T-helper 17 cell (primary cell): Measurements from ENCODE around the gene AMPD3. TPM values are rescaled to one million over a fixed set of nuclear protein-coding genes. Genes with fewer than 3 reads are reported as not detected.

Experiments used
- ATAC-seq: fragments of 150-1000 bp; cut with Tn5 transposase; 2 replicates; pipeline ENCODE4 v1.10.0; 2021; ENCODE audit warnings: mild to moderate bottlenecking, moderate library complexity
- DNase-seq, 3 donors: peaks; one replicate each; pipeline versions ENCODE4 v3.0.0 to v3.0.0-alpha.2; 2020 to 2021
- H3K9me3 ChIP-seq: one replicate; pipeline ENCODE4 v1.7.0; 2013; ENCODE audit warnings: low read length, mild to moderate bottlenecking; ENCODE audit not compliant: control insufficient read depth, poor library complexity, severe bottlenecking
- H3K27ac Mint-ChIP-seq: one replicate; pipeline ENCODE4 v1.8.0; 2022; ENCODE audit warnings: mild to moderate bottlenecking, moderate library complexity, mixed read lengths
- H3K27me3 Mint-ChIP-seq: one replicate; pipeline ENCODE4 v1.8.0; 2022; ENCODE audit warnings: mixed read lengths
- H3K36me3 Mint-ChIP-seq: one replicate; pipeline ENCODE4 v1.8.0; 2022; ENCODE audit warnings: low read depth, mixed read lengths
- H3K4me1 Mint-ChIP-seq: one replicate; pipeline ENCODE4 v1.8.0; 2022; ENCODE audit warnings: mild to moderate bottlenecking, mixed read lengths
- H3K4me3 Mint-ChIP-seq: one replicate; pipeline ENCODE4 v1.8.0; 2022; ENCODE audit warnings: mild to moderate bottlenecking, moderate library complexity, mixed read lengths
- total RNA-seq, 4 donors: library from RNA in 2 of 4; stranded (reverse) in 2 of 4; gene quantifications; one replicate each; pipeline ENCODE4 v1.2.3 and lab custom pipeline; 2022 to 2026

Gene AMPD3
- total RNA-seq, 2 donors from 2014 or later: 16.8 to 20.2 TPM

DNA sequence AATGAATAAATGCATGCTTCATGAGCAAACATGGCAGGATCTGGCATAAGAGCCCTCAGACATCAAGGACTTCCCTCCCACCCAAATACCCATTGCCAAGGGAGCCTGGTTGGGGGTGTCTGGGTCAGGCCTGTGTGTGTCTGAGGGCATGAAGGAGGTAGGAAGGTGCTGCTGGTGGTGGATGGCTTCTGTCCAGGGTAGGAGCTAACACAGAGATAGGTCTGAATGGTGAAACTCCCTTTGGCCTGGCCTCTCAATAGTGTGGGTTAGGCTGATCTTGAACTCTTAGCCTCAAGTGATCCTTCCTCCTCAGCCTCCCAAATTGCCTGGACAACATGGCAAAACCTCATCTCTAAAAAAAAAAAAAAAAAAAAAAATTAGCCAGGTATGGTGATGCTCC lies 2.8 kb downstream of the AMPD3 start:
- H3K4me1 Mint-ChIP-seq: peaks cover 54% of the 10 kb centered on the region
- DNase-seq: no peak
- H3K9me3 ChIP-seq: no peaks in the 10 kb centered on the region
- H3K36me3 Mint-ChIP-seq: peaks cover 10% of the 10 kb centered on the region
- H3K27me3 Mint-ChIP-seq: no peaks in the 10 kb centered on the region
- ATAC-seq: no peak
- H3K4me3 Mint-ChIP-seq: peak overlapping the region; percentile 92
- peak overlapping the region; percentile 97 for H3K27ac Mint-ChIP-seq

DNA sequence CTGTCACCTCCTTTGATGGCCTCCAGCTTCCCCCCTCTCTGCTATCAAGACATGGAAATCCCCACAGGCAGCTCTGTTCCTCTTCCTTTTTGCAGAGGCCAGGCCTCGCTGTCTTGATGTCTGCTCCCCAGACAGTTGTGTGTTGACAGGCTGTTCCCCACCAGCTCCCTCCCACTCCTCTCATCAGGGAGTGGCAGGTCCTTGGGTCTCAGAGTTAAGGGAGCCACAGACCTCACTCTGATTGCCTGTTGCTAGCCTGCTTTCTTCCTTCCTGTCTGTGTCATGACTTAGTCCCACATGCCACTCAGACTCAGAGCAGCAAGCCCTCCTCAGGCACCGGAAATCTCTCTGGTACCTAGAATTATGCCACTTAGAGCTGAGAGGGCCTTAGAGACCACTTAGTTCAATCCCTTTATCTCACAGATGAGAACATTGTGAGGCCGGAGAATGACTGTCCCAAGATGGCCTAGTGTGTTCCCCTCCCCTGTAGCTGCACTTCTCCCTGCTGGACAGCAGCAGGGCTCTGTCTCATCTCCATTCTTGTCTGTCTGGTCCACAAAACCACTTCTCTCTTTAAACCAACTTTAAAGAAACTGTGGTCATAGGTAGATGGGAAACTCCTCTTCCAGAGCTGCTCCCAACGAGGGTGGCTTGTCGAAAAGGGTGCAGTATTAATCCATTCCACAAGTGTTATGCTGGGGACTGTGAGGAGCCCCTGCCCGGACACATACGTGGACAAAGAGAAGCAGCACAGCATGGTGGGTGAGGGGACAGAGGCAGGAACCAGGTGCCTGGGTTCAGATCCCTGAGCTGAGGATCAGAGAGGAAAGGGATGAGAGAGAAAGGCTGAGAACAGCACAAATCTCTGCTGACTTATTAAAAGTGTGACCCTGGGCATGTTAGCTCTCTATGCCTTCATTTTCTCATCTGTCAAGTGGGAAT lies 4.2 kb downstream of the AMPD3 start:
- ATAC-seq (peak; percentile 77), DNase-seq (peak in 2 of 3 donors; percentile 46 to 66)
- Mint-ChIP-seq H3K4me1 (peaks cover 46% of the 10 kb centered on the region), H3K27ac (peak overlapping the region; percentile 97), H3K4me3 (peak overlapping the region; percentile 90), H3K27me3 (no peaks in the 10 kb centered on the region), H3K36me3 (peaks cover 10% of the 10 kb centered on the region)
- no peaks in the 10 kb centered on the region for H3K9me3 ChIP-seq

DNA sequence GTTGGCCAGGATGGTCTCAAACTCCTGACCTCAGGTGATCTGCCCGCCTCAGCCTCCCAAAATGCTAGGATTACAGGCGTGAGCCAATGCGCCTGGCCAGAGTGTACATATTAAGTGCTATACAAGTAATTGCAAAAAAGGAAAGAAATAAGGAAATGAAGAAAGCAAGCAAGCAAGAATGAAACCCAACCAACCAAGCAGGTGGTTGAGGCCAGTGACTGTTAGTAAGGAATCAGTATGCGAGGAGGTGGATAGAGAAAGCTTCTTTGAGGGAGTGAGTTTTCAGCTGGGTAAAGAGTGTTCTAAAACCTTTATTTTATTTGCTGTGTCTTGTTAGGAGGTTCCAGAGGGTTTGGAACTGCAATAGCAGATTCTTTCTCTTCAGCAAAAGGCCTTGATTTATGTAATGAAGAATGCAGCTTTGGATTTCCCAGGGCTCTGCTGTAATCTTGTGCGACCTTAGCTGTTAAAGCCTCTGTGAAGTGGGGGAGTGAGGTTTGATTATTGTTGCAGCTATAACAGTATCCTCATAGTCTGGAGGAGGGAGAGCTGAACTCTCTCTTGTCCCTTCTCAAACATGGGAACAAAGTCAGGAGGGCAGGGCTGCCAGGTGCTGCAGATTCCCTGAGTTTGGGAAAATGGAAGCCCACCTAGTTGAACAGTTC lies 5.7 kb downstream of the AMPD3 start:
- no peaks in the 10 kb centered on the region for H3K9me3 ChIP-seq
- Mint-ChIP-seq H3K27ac (peak overlapping the region; percentile 97), H3K36me3 (peaks cover 15% of the 10 kb centered on the region), H3K27me3 (no peaks in the 10 kb centered on the region), H3K4me1 (peaks cover 42% of the 10 kb centered on the region), H3K4me3 (peak overlapping the region; percentile 25)
- ATAC-seq (no peak), DNase-seq (no peak)

DNA sequence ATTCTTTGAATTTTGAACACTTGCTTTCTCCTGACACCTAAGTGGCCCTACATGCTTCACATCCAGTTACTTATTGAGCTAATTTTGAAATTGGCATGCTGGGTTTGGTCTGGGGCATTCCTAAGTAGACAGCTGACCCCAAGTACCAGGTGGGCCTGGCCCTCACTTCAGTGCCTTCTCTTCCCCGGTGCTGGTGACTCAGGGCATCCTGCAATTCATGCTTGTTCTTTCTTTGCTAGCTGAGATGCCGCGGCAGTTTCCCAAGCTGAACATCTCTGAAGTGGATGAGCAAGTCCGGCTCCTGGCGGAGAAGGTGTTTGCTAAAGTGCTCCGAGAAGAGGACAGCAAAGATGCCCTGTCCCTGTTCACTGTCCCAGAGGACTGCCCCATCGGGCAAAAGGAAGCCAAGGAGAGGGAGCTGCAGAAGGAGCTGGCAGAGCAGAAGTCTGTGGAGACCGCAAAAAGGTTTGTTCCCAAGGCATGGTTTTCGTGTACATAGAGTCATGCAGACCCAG lies 6.3 kb downstream of the AMPD3 start:
- H3K9me3 ChIP-seq: no peaks in the 10 kb centered on the region
- Mint-ChIP-seq H3K4me3 (no peak overlapping the region), H3K4me1 (peaks cover 41% of the 10 kb centered on the region), H3K27ac (peak overlapping the region; percentile 97), H3K27me3 (no peaks in the 10 kb centered on the region), H3K36me3 (peaks cover 15% of the 10 kb centered on the region)
- no peak for DNase-seq
- ATAC-seq: no peak

DNA sequence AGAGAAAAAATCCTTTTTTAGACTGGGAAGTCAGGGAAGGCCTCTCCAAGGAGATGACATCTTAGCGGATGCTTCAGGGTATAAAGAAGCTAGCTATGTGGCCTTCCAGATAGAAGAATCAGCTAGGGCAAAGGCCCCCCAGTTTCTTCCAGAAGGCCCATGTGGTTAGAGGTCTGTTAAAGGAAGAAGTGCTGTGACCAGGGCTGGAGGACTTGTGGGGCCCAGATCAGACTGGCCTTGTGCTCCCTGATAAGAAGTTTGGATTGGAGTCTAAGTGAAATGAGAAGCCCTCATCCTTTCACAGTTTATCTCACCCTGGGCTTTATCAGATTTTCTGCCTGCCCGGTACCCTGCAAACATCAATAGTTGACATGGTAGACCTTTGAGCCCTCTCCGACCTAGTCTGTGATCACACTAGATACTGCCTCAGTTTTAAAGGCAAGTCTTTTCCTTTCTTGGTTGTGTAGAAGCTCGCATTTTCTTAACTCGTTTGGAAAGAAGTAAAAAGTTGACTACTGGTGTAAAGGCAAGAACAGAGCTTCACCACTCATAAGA lies 7.8 kb downstream of the AMPD3 start:
- no peaks in the 10 kb centered on the region for H3K9me3 ChIP-seq
- Mint-ChIP-seq H3K4me1 (peaks cover 28% of the 10 kb centered on the region), H3K27ac (no peak overlapping the region), H3K27me3 (no peaks in the 10 kb centered on the region), H3K36me3 (peaks cover 19% of the 10 kb centered on the region), H3K4me3 (no peak overlapping the region)
- ATAC-seq (no peak), DNase-seq (no peak)

DNA sequence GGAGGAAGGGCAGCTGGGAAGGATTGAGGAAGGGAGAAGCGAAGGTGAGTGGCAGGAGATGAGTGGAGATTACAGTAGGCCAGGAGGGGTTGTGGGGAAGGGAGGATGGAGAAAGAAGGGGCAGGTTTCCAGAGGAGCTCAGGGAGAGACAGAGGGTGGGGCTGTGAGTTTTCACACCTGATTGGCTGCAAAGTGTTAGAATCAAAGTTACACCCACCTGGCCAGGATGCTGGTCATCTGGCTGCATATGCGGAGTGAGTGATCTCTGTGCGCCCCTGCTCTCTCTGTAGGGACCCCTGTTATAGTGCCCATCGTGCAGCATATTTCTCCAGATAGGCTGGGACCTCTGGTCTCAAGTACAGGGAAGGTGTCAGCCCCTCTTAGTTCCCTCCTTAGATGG lies 18.3 kb downstream of the AMPD3 start:
- Mint-ChIP-seq H3K36me3 (no peaks in the 10 kb centered on the region), H3K4me3 (no peak overlapping the region), H3K4me1 (peaks cover 40% of the 10 kb centered on the region), H3K27me3 (no peaks in the 10 kb centered on the region), H3K27ac (peak overlapping the region; percentile 82)
- no peak for DNase-seq
- no peaks in the 10 kb centered on the region for H3K9me3 ChIP-seq
- no peak for ATAC-seq

DNA sequence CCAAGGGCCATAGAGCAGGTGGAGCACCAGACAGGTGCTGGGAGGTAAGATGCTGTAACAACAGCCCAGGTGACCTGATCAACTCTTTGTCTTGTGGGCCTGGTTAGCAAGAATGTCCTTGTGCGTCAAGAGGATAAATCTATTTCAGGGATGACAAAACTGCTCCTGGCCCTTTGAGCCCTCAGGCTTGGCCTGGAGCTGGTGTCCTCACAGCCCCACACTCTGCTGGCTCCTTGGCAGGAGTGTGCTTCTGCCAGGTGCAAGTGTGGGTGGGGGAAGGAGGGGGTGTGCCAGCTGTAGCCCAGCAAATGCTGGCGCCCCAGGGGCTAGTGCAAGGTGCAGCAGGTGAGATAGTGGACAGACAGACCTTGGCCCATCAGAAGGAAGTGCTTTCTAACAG lies 19.5 kb downstream of the AMPD3 start:
- no peaks in the 10 kb centered on the region for H3K36me3 Mint-ChIP-seq
- H3K9me3 ChIP-seq: no peaks in the 10 kb centered on the region
- no peaks in the 10 kb centered on the region for H3K27me3 Mint-ChIP-seq
- H3K4me1 Mint-ChIP-seq: peaks cover 41% of the 10 kb centered on the region
- ATAC-seq (no peak), DNase-seq (no peak)
- H3K4me3 Mint-ChIP-seq: no peak overlapping the region
- H3K27ac Mint-ChIP-seq: peak overlapping the region; percentile 59

DNA sequence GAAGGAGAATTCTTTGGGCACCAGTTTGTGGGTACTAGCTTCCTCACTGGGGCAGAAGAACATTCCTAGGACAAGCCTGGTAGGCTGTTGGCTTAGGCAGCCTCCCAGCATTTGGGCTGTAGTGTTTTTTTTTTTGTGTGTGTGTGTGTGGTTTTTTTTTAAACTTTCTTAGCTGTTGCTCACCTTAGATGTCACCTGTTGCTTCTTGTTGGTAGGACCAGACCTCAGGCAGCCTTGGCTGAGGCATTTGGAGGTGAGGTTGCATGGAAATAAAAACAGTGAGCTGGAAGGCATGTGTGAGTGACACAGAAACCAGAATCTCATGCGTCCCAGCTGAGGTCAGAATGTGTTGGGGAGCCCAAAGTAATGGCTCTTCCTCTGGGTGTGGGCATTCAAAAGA lies 21.3 kb downstream of the AMPD3 start:
- peaks cover 39% of the 10 kb centered on the region for H3K4me1 Mint-ChIP-seq
- DNase-seq (no peak), ATAC-seq (no peak)
- no peak overlapping the region for H3K27ac Mint-ChIP-seq
- H3K9me3 ChIP-seq: no peaks in the 10 kb centered on the region
- no peaks in the 10 kb centered on the region for H3K27me3 Mint-ChIP-seq
- no peak overlapping the region for H3K4me3 Mint-ChIP-seq
- peaks cover 3% of the 10 kb centered on the region for H3K36me3 Mint-ChIP-seq

DNA sequence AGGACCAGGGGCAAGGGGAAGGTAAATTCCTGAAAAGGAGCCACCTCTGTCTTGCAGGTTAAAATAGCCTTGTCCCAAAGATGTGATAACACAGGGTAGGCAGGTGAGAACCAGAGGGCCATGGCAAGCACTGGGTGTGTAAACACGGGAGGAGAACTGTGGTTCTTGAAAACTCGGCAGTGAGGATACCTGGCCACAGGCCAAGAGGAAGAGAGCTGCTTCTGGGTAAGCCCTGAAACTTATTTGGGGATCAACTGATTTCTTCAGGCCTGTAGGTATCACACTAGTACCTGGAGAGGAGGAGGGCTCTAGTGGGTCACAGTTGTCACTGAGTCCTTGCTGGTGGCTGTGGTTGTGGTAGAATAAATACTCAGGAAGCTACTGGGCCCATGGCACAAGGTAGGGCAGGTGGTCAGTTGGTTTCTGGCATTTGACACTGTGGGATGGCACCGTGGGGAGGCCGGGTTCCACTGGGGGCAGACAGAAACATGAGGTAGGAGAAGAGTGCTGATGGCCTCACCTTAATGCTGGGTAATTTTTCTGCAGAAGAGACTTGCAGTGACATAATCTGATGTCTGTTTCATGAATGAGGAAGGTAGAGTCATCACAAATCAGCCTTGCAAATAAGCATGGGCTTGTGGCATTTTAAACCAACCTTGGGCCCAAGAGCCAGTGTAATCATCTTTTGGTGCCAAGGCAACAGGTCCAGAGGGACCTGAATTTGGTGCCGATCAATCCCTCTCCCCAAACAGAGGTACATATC lies 22.0 kb downstream of the AMPD3 start:
- ATAC-seq: no peak
- peaks cover 39% of the 10 kb centered on the region for H3K4me1 Mint-ChIP-seq
- no peak overlapping the region for H3K27ac Mint-ChIP-seq
- H3K4me3 Mint-ChIP-seq: no peak overlapping the region
- no peaks in the 10 kb centered on the region for H3K27me3 Mint-ChIP-seq
- H3K9me3 ChIP-seq: no peaks in the 10 kb centered on the region
- no peak for DNase-seq
- H3K36me3 Mint-ChIP-seq: peaks cover 3% of the 10 kb centered on the region

DNA sequence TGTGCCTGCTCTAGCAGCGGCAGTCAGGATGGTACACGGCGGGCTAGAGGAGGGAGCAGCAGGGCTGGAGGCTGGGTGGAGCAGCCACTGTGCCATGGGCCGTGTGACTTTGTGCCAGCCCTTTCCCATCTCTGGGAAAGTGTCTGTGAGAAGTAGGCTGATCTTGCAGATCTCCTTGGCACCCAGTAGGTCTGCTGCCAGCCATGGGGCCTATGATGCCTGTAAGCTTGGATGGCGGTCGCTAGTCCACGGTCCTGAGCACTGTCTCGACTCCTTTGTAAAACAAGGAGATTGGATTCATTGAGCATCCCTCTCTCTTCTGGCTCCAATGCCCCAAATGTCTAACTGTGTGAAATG lies 22.6 kb downstream of the AMPD3 start:
- Mint-ChIP-seq H3K27ac (no peak overlapping the region), H3K27me3 (no peaks in the 10 kb centered on the region), H3K36me3 (peaks cover 3% of the 10 kb centered on the region), H3K4me1 (peaks cover 39% of the 10 kb centered on the region), H3K4me3 (peak overlapping the region; percentile 12)
- H3K9me3 ChIP-seq: no peaks in the 10 kb centered on the region
- no peak for DNase-seq
- no peak for ATAC-seq

DNA sequence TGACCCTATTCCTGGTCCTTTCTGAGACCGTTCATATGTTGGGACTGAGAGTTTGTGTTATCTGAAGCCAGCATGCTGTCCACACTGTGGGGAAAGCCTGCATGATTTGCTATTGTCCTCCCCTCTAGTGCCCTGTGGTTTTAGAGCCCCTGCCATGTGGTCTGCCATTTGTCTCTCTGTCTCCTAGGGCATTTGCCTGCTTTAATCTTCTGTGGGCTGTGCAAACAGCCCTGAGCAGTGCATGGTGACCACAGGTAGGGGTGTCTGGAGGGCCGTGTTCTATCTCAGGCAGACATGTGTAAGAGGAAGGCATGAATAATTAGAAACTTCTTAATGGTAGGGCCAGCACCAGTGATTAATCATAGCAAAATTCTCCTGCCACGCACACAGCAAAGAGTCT lies 23.0 kb downstream of the AMPD3 start:
- no peak for DNase-seq
- H3K27ac Mint-ChIP-seq: peak overlapping the region; percentile 75
- peaks cover 42% of the 10 kb centered on the region for H3K4me1 Mint-ChIP-seq
- H3K4me3 Mint-ChIP-seq: peak overlapping the region; percentile 12
- peaks cover 3% of the 10 kb centered on the region for H3K36me3 Mint-ChIP-seq
- H3K27me3 Mint-ChIP-seq: no peaks in the 10 kb centered on the region
- ATAC-seq: no peak
- H3K9me3 ChIP-seq: no peaks in the 10 kb centered on the region

DNA sequence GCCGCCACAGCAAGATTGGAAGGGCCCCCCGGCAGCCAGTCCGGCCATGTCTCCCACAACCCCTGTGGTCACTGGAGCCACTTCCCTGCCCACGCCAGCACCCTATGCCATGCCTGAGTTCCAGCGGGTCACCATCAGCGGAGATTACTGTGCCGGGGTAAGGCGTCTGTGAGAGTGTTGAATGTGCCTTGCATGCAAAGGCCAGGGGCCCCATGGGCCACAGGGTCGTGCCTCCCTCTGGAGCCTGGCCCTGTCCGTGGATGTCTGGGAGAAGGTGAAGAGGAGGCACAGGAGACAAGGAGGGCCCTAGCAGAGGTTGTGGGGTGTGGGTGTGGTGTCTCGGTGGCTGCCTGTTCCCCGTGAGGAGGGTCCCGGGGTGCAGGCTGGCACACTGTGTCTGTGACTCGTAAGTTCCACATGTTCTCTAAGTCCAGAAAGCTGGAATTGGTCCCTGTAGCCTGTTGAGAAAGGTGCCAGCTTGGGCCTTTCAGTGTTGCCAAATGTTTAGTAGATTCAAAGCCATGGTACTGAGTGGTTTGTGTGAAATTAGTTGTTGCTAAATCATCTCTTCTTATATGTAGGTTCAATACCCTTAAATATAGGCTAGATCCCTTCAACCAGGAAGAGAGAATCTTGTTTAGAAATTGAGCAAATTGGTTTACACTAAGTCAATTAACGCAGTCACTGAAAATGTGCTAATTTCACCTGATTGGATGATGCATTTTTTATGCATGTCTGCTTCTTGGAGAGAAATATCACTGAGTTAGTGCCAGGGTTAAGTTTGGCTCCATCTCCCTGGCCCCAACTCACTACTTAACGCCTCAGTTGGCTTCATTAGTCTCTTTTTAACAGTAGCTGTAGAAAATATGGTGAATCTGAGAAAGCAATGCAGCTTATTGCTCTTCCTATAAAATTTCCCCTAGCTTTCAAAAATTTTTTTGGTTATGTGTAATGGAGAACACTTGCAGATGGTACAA lies 23.8 kb downstream of the AMPD3 start:
- ATAC-seq (no peak), DNase-seq (no peak)
- peaks cover 3% of the 10 kb centered on the region for H3K36me3 Mint-ChIP-seq
- H3K9me3 ChIP-seq: no peaks in the 10 kb centered on the region
- H3K27ac Mint-ChIP-seq: peak overlapping the region; percentile 75
- no peaks in the 10 kb centered on the region for H3K27me3 Mint-ChIP-seq
- H3K4me3 Mint-ChIP-seq: no peak overlapping the region
- H3K4me1 Mint-ChIP-seq: peaks cover 37% of the 10 kb centered on the region
